Measurements from ENCODE around the gene BTNL3.
"Not testable (repeated sequence)": the region's sequence is repeated elsewhere in the genome, so short reads cannot be mapped to it uniquely, and the experiment has no call there.

The BTNL3 gene

GRCh38 chr5:181044662-181045305, 56.1 kb downstream of the BTNL3 start:
- TF ChIP-seq, protein P1, sequence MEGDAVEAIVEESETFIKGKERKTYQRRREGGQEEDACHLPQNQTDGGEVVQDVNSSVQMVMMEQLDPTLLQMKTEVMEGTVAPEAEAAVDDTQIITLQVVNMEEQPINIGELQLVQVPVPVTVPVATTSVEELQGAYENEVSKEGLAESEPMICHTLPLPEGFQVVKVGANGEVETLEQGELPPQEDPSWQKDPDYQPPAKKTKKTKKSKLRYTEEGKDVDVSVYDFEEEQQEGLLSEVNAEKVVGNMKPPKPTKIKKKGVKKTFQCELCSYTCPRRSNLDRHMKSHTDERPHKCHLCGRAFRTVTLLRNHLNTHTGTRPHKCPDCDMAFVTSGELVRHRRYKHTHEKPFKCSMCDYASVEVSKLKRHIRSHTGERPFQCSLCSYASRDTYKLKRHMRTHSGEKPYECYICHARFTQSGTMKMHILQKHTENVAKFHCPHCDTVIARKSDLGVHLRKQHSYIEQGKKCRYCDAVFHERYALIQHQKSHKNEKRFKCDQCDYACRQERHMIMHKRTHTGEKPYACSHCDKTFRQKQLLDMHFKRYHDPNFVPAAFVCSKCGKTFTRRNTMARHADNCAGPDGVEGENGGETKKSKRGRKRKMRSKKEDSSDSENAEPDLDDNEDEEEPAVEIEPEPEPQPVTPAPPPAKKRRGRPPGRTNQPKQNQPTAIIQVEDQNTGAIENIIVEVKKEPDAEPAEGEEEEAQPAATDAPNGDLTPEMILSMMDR (IDR thresholded peaks at IDR 0.05) = no peak
- no peak for TF ChIP-seq ZFX (IDR thresholded peaks at IDR 0.05; ENCODE audit: borderline replicate concordance)
- no peak overlapping the region for H3K27ac ChIP-seq

DNA sequence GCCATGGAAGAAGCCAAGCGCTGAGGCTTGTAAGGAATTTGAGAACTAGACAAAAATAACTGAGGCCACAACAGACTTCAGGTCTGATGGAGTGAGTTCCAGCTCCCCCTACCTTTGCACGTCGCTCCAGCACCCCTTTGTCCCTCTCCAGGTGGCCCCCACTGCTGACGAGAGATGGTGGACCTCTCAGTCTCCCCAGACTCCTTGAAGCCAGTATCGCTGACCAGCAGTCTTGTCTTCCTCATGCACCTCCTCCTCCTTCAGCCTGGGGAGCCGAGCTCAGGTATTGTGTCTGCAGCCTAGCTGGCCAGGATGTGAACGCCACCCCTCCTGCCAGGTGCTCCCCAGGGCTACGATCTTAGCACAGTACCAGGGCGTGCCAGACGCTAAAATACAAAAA, 56.7 kb downstream of the BTNL3 start:
- no peak overlapping the region for H3K27ac ChIP-seq
- TF ChIP-seq, protein P1 (IDR thresholded peaks at IDR 0.05) = no peak
- no peak for TF ChIP-seq ZFX (IDR thresholded peaks at IDR 0.05; ENCODE audit: borderline replicate concordance)

- H3K27ac ChIP-seq = not testable (repeated sequence)
Measured at GRCh38 chr5:181045857-181046256, 57.2 kb downstream of the BTNL3 start.

GRCh38 chr5:181047288-181047687, 58.6 kb downstream of the BTNL3 start:
- no peak overlapping the region for H3K27ac ChIP-seq
- TF ChIP-seq ZFX (IDR thresholded peaks at IDR 0.05; ENCODE audit: borderline replicate concordance) = no peak
- TF ChIP-seq, protein P1 (IDR thresholded peaks at IDR 0.05) = no peak

DNA sequence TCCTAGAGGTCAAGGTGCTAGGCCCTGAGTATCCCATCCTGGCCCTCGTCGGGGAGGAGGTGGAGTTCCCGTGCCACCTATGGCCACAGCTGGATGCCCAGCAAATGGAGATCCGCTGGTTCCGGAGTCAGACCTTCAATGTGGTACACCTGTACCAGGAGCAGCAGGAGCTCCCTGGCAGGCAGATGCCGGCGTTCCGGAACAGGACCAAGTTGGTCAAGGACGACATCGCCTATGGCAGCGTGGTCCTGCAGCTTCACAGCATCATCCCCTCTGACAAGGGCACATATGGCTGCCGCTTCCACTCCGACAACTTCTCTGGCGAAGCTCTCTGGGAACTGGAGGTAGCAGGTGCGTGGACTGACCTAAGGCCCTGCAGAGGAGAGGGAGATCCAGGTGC, 59.3 kb downstream of the BTNL3 start:
- TF ChIP-seq, protein P1 (IDR thresholded peaks at IDR 0.05) = no peak
- TF ChIP-seq ZFX (IDR thresholded peaks at IDR 0.05; ENCODE audit: borderline replicate concordance) = no peak
- no peak overlapping the region for H3K27ac ChIP-seq

DNA sequence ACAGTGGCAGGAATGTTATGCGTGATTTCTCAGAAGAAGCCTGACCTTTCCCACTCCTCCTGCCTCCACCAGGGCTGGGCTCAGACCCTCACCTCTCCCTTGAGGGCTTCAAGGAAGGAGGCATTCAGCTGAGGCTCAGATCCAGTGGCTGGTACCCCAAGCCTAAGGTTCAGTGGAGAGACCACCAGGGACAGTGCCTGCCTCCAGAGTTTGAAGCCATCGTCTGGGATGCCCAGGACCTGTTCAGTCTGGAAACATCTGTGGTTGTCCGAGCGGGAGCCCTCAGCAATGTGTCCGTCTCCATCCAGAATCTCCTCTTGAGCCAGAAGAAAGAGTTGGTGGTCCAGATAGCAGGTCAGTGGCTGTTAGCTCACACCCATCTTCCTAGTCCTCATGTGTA, 61.4 kb downstream of the BTNL3 start:
- no peak overlapping the region for H3K27ac ChIP-seq
- no peak for TF ChIP-seq ZFX (IDR thresholded peaks at IDR 0.05; ENCODE audit: borderline replicate concordance)
- TF ChIP-seq, protein P1 (IDR thresholded peaks at IDR 0.05) = no peak

- TF ChIP-seq ZFX (IDR thresholded peaks at IDR 0.05; ENCODE audit: borderline replicate concordance) = no peak
- TF ChIP-seq, protein P1 (IDR thresholded peaks at IDR 0.05) = no peak
- no peak overlapping the region for H3K27ac ChIP-seq
Measured at GRCh38 chr5:181051841-181052671, 63.4 kb downstream of the BTNL3 start.
